ENCODE measurements around the gene ST6GALNAC2. TPM values are rescaled to one million over a fixed set of nuclear protein-coding genes. Genes with fewer than 3 reads are reported as not detected.
A peak's percentile ranks its signal among the peaks of the same experiment; 100 is the strongest.
"Not testable (repeated sequence)": the region's sequence is repeated elsewhere in the genome, so short reads cannot be mapped to it uniquely, and the experiment has no call there.

The ST6GALNAC2 gene
- total RNA-seq, 1 donor from 2014 or later = 0.62 TPM

GRCh38 chr17:76527430-76528111 lies 58.1 kb downstream of the ST6GALNAC2 start:
- DNase-seq (ENCODE audit: low spot score, unreplicated experiment) = no peak
- H3K27ac Mint-ChIP-seq = no peak overlapping the region
- no peak overlapping the region for H3K4me3 Mint-ChIP-seq (ENCODE audit: low read depth)
- H3K4me1 Mint-ChIP-seq (ENCODE audit: low read depth) = peaks cover 16% of the 10 kb centered on the region
- H3K27me3 Mint-ChIP-seq = peaks cover 24% of the 10 kb centered on the region
- no peak for TF ChIP-seq CTCF (IDR thresholded peaks at IDR 0.05; ENCODE audit: unreplicated experiment)
- no peaks in the 10 kb centered on the region for H3K36me3 Mint-ChIP-seq (ENCODE audit: insufficient read depth)
- H3K9me3 Mint-ChIP-seq (ENCODE audit: low read depth) = no peaks in the 10 kb centered on the region

DNA sequence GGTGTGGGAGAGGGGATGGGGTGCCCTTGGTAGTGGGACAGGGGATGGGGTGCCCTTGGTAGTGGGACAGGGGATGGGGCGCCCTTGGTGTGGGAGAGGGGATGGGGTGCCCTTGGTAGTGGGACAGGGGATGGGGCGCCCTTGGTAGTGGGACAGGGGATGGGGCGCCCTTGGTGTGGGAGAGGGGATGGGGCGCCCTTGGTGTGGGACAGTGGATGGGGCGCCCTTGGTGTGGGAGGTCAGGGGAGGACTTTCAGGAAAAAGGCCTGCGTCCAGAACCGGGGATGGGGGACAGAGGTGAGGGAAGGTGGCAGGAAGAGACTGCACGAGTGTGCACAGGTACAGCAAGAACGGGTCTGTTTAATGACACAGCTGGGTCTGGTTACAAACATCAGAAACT lies 58.6 kb downstream of the ST6GALNAC2 start:
- not testable (repeated sequence) for H3K4me3 Mint-ChIP-seq (ENCODE audit: low read depth); H3K36me3 Mint-ChIP-seq (ENCODE audit: insufficient read depth); DNase-seq (ENCODE audit: low spot score, unreplicated experiment); H3K27ac Mint-ChIP-seq; H3K9me3 Mint-ChIP-seq (ENCODE audit: low read depth)
- Mint-ChIP-seq H3K27me3 (peaks cover 25% of the 10 kb centered on the region), H3K4me1 (ENCODE audit: low read depth) (peaks cover 16% of the 10 kb centered on the region)

DNA sequence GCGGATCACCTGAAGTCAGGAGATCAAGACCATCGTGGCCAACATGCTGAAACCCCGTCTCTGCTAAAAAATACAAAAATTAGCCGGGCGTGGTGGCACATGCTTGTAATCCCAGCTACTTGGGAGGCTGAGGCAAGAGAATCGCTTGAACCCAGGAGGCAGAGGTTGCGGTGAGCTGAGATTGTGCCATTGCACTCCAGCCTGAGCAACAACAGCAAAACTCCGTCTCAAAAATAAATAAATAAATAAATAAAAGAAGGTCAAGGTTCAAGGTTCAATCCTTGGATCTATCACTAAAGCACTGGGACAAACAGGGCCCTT lies 60.2 kb downstream of the ST6GALNAC2 start:
- H3K27ac Mint-ChIP-seq; DNase-seq (ENCODE audit: low spot score, unreplicated experiment); H3K36me3 Mint-ChIP-seq (ENCODE audit: insufficient read depth); H3K9me3 Mint-ChIP-seq (ENCODE audit: low read depth); H3K4me3 Mint-ChIP-seq (ENCODE audit: low read depth): not testable (repeated sequence)
- H3K4me1 Mint-ChIP-seq (ENCODE audit: low read depth) = peaks cover 16% of the 10 kb centered on the region
- peaks cover 32% of the 10 kb centered on the region for H3K27me3 Mint-ChIP-seq

- DNase-seq (ENCODE audit: low spot score, unreplicated experiment) = no peak
- Mint-ChIP-seq H3K27ac (peak overlapping the region; percentile 19), H3K36me3 (ENCODE audit: insufficient read depth) (no peaks in the 10 kb centered on the region), H3K27me3 (peaks cover 38% of the 10 kb centered on the region), H3K9me3 (ENCODE audit: low read depth) (no peaks in the 10 kb centered on the region), H3K4me1 (ENCODE audit: low read depth) (peaks cover 13% of the 10 kb centered on the region), H3K4me3 (ENCODE audit: low read depth) (peak overlapping the region; percentile 27)
- TF ChIP-seq CTCF (IDR thresholded peaks at IDR 0.05; ENCODE audit: unreplicated experiment) = no peak
Measured at GRCh38 chr17:76524598-76525512, 60.8 kb downstream of the ST6GALNAC2 start.

DNA sequence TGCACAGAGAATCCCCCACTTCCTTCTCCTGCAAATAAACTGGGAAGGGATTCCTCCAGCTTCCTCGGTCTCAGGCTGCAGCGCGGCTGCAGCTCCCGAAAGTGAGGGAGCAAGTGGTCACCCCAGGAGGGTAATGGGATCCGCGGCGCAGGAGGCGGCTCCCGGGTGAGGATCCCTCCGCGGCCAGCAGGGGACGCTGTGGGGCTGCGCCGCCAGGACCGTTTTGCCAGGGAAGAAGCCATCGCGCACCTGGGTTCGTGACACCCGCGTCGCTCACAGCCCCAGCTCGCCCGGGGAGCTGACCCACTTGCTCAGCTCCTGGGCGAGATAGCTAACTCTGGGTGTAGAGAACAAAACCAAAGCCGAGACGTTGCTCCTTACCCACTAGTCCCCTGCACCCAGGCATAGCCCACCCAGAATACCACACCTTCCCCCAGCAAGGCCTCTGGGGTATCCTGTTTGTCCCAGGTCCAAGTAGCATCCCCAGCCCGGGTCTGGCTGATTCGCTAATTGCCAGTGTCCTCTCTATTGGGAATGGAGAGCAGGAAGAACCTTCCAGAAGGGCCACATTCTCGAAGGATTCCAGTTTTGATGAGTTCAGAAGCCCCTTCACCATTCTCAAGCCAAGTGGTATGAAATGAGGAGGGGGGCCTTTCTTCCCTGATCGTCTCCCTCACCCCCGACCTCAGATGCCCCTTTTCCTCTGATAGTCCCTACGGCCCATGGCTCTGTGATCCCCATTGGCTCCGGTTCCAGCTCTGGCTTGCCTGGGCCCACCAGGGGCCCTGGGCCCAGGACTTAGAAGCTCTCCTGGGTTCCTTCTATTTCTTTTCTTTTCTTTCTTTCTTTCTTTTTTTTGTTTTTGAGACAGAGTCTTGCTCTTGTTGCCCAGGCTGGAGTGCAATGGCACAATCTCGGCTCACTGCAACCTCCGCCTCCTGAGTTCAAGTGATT lies 62.3 kb downstream of the ST6GALNAC2 start:
- H3K4me1 Mint-ChIP-seq (ENCODE audit: low read depth) = peaks cover 13% of the 10 kb centered on the region
- no peaks in the 10 kb centered on the region for H3K36me3 Mint-ChIP-seq (ENCODE audit: insufficient read depth)
- peaks cover 47% of the 10 kb centered on the region for H3K27me3 Mint-ChIP-seq

GRCh38 chr17:76521683-76522082 lies 64.0 kb downstream of the ST6GALNAC2 start:
- peaks cover 43% of the 10 kb centered on the region for H3K27me3 Mint-ChIP-seq
- not testable (repeated sequence) for DNase-seq (ENCODE audit: low spot score, unreplicated experiment); H3K4me1 Mint-ChIP-seq (ENCODE audit: low read depth); H3K9me3 Mint-ChIP-seq (ENCODE audit: low read depth); H3K36me3 Mint-ChIP-seq (ENCODE audit: insufficient read depth); H3K4me3 Mint-ChIP-seq (ENCODE audit: low read depth); H3K27ac Mint-ChIP-seq

More for the DNA sequence above, 62.3 kb downstream of the ST6GALNAC2 start:
- Mint-ChIP-seq H3K9me3 (ENCODE audit: low read depth) (no peaks in the 10 kb centered on the region), H3K4me3 (ENCODE audit: low read depth) (no peak overlapping the region), H3K27ac (peak overlapping the region; percentile 91)
- peak; percentile 77 for DNase-seq (ENCODE audit: low spot score, unreplicated experiment)
- TF ChIP-seq CTCF (IDR thresholded peaks at IDR 0.05; ENCODE audit: unreplicated experiment) = peak; percentile 100

All from progenitor cell of endocrine pancreas (in vitro differentiated cells).